DOHH2 (cell line): ENCODE data around the gene LAPTM4A.

Source experiments
- H3F3A ChIP-seq: fragments of 200-600 bp; sonication (generic), shearing (Covaris generic); 2 replicates; pipeline ENCODE4 v1.6.0; 2016; ENCODE audit warnings: antibody characterized with exemption, mild to moderate bottlenecking; ENCODE audit not compliant: control insufficient read depth, insufficient read depth
- H3K27ac ChIP-seq: fragments of 200-600 bp; sonication (generic); 2 replicates; pipeline ENCODE4 v1.5.1; 2014; ENCODE audit warnings: low read depth, mild to moderate bottlenecking, low read length, moderate library complexity
- H3K27me3 ChIP-seq: fragments of 200-600 bp; sonication (generic); 2 replicates; pipeline ENCODE4 v1.6.1; 2014; ENCODE audit warnings: mild to moderate bottlenecking, low read length, mixed read lengths; ENCODE audit not compliant: control insufficient read depth
- H3K36me3 ChIP-seq: fragments of 200-600 bp; sonication (generic); 2 replicates; pipeline ENCODE4 v1.6.1; 2014; ENCODE audit warnings: mild to moderate bottlenecking, low read length, moderate library complexity, mixed read lengths; ENCODE audit not compliant: control insufficient read depth
- H3K4me1 ChIP-seq: fragments of 200-600 bp; sonication (generic); 2 replicates; pipeline ENCODE4 v1.6.1; 2014; ENCODE audit warnings: mild to moderate bottlenecking, low read length, mixed read lengths; ENCODE audit not compliant: control insufficient read depth
- H3K4me2 ChIP-seq: fragments of 200-600 bp; sonication (generic); 2 replicates; pipeline ENCODE4 v1.6.0; 2014; ENCODE audit warnings: mild to moderate bottlenecking, low read length, moderate library complexity
- H3K4me3 ChIP-seq: fragments of 200-600 bp; sonication (generic); 2 replicates; pipeline ENCODE4 v1.5.1; 2014; ENCODE audit warnings: mild to moderate bottlenecking, low read length, mixed read lengths
- H3K79me2 ChIP-seq: fragments of 200-600 bp; sonication (generic); 2 replicates; pipeline ENCODE4 v1.6.1; 2014; ENCODE audit warnings: mild to moderate bottlenecking, low read length, mixed read lengths; ENCODE audit not compliant: control insufficient read depth
- H3K9me2 ChIP-seq: fragments of 200-600 bp; sonication (generic); replicated peaks from 2 replicates; pipeline ENCODE4 v1.6.1; 2014; ENCODE audit warnings: mild to moderate bottlenecking, low read length, mixed read lengths; ENCODE audit not compliant: control insufficient read depth
- H3K9me3 ChIP-seq: fragments of 200-600 bp; sonication (generic); 2 replicates; pipeline ENCODE4 v1.6.1; 2014; ENCODE audit warnings: antibody characterized with exemption, low read length, mixed read lengths; ENCODE audit not compliant: control insufficient read depth, insufficient read depth
- H4K20me1 ChIP-seq: fragments of 200-600 bp; sonication (generic); 2 replicates; pipeline ENCODE4 v1.6.0; 2014; ENCODE audit warnings: low read depth, mild to moderate bottlenecking, antibody characterized with exemption, low read length, moderate library complexity; ENCODE audit not compliant: control insufficient read depth, insufficient read depth
- CTCF ChIP-seq: fragments of 200-600 bp; sonication (generic); IDR thresholded peaks from one replicate; pipeline ENCODE4 v1.5.1; 2014; ENCODE audit warnings: antibody characterized with exemption, mild to moderate bottlenecking, low read depth, low read length; ENCODE audit not compliant: poor library complexity, severe bottlenecking
- EZH2phosphoT487 ChIP-seq: fragments of 200-600 bp; sonication (generic); IDR thresholded peaks from 2 replicates; pipeline ENCODE4 v1.6.1; 2017; ENCODE audit warnings: borderline replicate concordance, mild to moderate bottlenecking, antibody characterized with exemption, low read length, moderate library complexity, mixed read lengths

The LAPTM4A gene

GRCh38 chr2:20051532-20052228 is at the start of gene LAPTM4A:
Gene LAPTM4A (minus strand): TSS chr2:20051628. CDS start chr2:20051520, 108 bp downstream.
- Histone ChIP-seq H3K79me2 (peaks cover 45% of the 10 kb centered on the region), H3K4me2 (peak within 1 kb of the TSS; percentile 81), H3K27ac (peak within 1 kb of the TSS; percentile 57), H3K9me3 (no peaks in the 10 kb centered on the region), H3F3A (0 out of 2 replicates have a peak, but pooled peaks cover 6% of the 10 kb centered on the region), H4K20me1 (0 out of 2 replicates have a peak, but pooled peaks cover 3% of the 10 kb centered on the region), H3K4me3 (peak within 1 kb of the TSS; percentile 98), H3K36me3 (peaks cover 6% of the 10 kb centered on the region; the same call in 1 of the 2 replicates), H3K9me2 (no peaks in the 10 kb centered on the region), H3K27me3 (peaks cover 11% of the 10 kb centered on the region), H3K4me1 (peaks cover 35% of the 10 kb centered on the region)
- TF ChIP-seq CTCF (no peak), EZH2phosphoT487 (no peak)

- H3K27me3 ChIP-seq: peaks cover 17% of the 10 kb centered on the region
- no peaks in the 10 kb centered on the region for H3K36me3 ChIP-seq
- H3K4me2 ChIP-seq: no peak overlapping the region
- H3F3A ChIP-seq: no peaks in the 10 kb centered on the region
- H3K9me3 ChIP-seq: no peaks in the 10 kb centered on the region
- no peaks in the 10 kb centered on the region for H3K9me2 ChIP-seq
- H3K4me1 ChIP-seq: no peaks in the 10 kb centered on the region
- H4K20me1 ChIP-seq: no peaks in the 10 kb centered on the region
- no peak overlapping the region for H3K4me3 ChIP-seq
- no peaks in the 10 kb centered on the region for H3K79me2 ChIP-seq
- no peak for TF ChIP-seq EZH2phosphoT487
- no peak for TF ChIP-seq CTCF
- no peak overlapping the region for H3K27ac ChIP-seq
Observed at GRCh38 chr2:20100711-20101110, 49.3 kb upstream of the LAPTM4A start.

GRCh38 chr2:20099780-20100179 is 48.4 kb upstream of the LAPTM4A start:
- Histone ChIP-seq H4K20me1 (no peaks in the 10 kb centered on the region), H3K36me3 (no peaks in the 10 kb centered on the region), H3K4me2 (no peak overlapping the region), H3K27me3 (peaks cover 24% of the 10 kb centered on the region), H3K9me2 (no peaks in the 10 kb centered on the region), H3K27ac (no peak overlapping the region), H3K4me3 (no peak overlapping the region), H3K79me2 (no peaks in the 10 kb centered on the region), H3K4me1 (no peaks in the 10 kb centered on the region), H3F3A (no peaks in the 10 kb centered on the region), H3K9me3 (no peaks in the 10 kb centered on the region)
- TF ChIP-seq CTCF: no peak
